Trophoblast cell (in vitro differentiated cells and primary cell): Measurements from ENCODE around the gene MACO1.

ENCODE experiments used
- DNase-seq, 2 donors: peaks; one replicate each; pipeline ENCODE4 v3.0.0-alpha.2; 2016
- H2AFZ ChIP-seq: 2 replicates; pipeline ENCODE4 v1.6.1; 2013; ENCODE audit warnings: low read length, moderate library complexity, mild to moderate bottlenecking; ENCODE audit not compliant: insufficient read depth, poor library complexity
- H2AK5ac ChIP-seq: 2 replicates; pipeline ENCODE4 v1.6.1; 2013; ENCODE audit warnings: mild to moderate bottlenecking, low read length
- H2BK120ac ChIP-seq: 2 replicates; pipeline ENCODE4 v1.6.1; 2013; ENCODE audit warnings: low read length, mild to moderate bottlenecking, moderate library complexity; ENCODE audit not compliant: insufficient read depth, poor library complexity
- H2BK12ac ChIP-seq: 2 replicates; pipeline ENCODE4 v1.6.1; 2013; ENCODE audit warnings: mild to moderate bottlenecking, low read length, moderate library complexity
- H2BK5ac ChIP-seq: 2 replicates; pipeline ENCODE4 v1.6.1; 2013; ENCODE audit warnings: low read length, low read depth, moderate library complexity, mild to moderate bottlenecking; ENCODE audit not compliant: poor library complexity
- H3K14ac ChIP-seq: 2 replicates; pipeline ENCODE4 v1.6.1; 2013; ENCODE audit warnings: mild to moderate bottlenecking, low read length
- H3K18ac ChIP-seq: 2 replicates; pipeline ENCODE4 v1.6.1; 2013; ENCODE audit warnings: mild to moderate bottlenecking, low read length
- H3K23ac ChIP-seq: 2 replicates; pipeline ENCODE4 v1.6.1; 2013; ENCODE audit warnings: low read length
- H3K27ac ChIP-seq: 2 replicates; pipeline ENCODE4 v1.5.1; 2013; ENCODE audit warnings: low read depth, mild to moderate bottlenecking, inconsistent platforms, low read length, moderate library complexity
- H3K27me3 ChIP-seq: 2 replicates; pipeline ENCODE4 v1.6.1; 2013; ENCODE audit warnings: inconsistent platforms, mild to moderate bottlenecking, low read length, moderate library complexity; ENCODE audit not compliant: insufficient read depth
- H3K36me3 ChIP-seq, 2 experiments: 1 replicate in 1 of 2; 2 replicates in 1 of 2; pipeline ENCODE4 v1.6.1; 2013; ENCODE audit warnings: low read length in 2 of 2, mild to moderate bottlenecking in 2 of 2, moderate library complexity in 1 of 2; ENCODE audit not compliant: insufficient read depth in 2 of 2, control insufficient read depth in 1 of 2
- H3K4ac ChIP-seq: 2 replicates; pipeline ENCODE4 v1.6.1; 2013; ENCODE audit warnings: low read depth, mild to moderate bottlenecking, low read length, moderate library complexity
- H3K4me1 ChIP-seq, 2 experiments: 1 replicate in 1 of 2; 2 replicates in 1 of 2; pipeline ENCODE4 v1.6.1; 2013; ENCODE audit warnings: low read length in 2 of 2, mild to moderate bottlenecking in 2 of 2, moderate library complexity in 1 of 2; ENCODE audit not compliant: insufficient read depth in 2 of 2, control insufficient read depth in 1 of 2
- H3K4me2 ChIP-seq: 2 replicates; pipeline ENCODE4 v1.6.1; 2013; ENCODE audit warnings: inconsistent platforms, mild to moderate bottlenecking, low read length, moderate library complexity
- H3K4me3 ChIP-seq: 2 replicates; pipeline ENCODE4 v1.5.1; 2013; ENCODE audit warnings: mild to moderate bottlenecking, low read depth, low read length, inconsistent platforms
- H3K79me1 ChIP-seq: one replicate; pipeline ENCODE4 v1.6.1; 2013; ENCODE audit warnings: low read length
- H3K79me2 ChIP-seq: 2 replicates; pipeline ENCODE4 v1.6.1; 2013; ENCODE audit warnings: low read length, mild to moderate bottlenecking; ENCODE audit not compliant: control insufficient read depth, insufficient read depth, poor library complexity
- H3K9ac ChIP-seq: 2 replicates; pipeline ENCODE4 v1.6.1; 2013; ENCODE audit warnings: mild to moderate bottlenecking, low read length
- H3K9me3 ChIP-seq: 2 replicates; pipeline ENCODE4 v1.6.1; 2013; ENCODE audit warnings: low read depth, mild to moderate bottlenecking, control low read depth, inconsistent platforms, low read length; ENCODE audit not compliant: insufficient read depth
- H4K12ac ChIP-seq: 2 replicates; pipeline ENCODE4 v1.6.1; 2013; ENCODE audit warnings: low read depth, mild to moderate bottlenecking, low read length, moderate library complexity
- H4K8ac ChIP-seq: 2 replicates; pipeline ENCODE4 v1.6.1; 2013; ENCODE audit warnings: low read depth, mild to moderate bottlenecking, low read length, moderate library complexity
- H4K91ac ChIP-seq: one replicate; pipeline ENCODE4 v1.6.1; 2013; ENCODE audit warnings: low read depth, mild to moderate bottlenecking, low read length, moderate library complexity
- WGBS: extraction: QIAGEN DNeasy Blood & Tissue Kit; methylation state at CpG from one replicate; pipeline ENCODE4 v1.1.7; 2013; ENCODE audit warnings: missing lambda C conversion rate; ENCODE audit not compliant: insufficient read length, insufficient coverage; ENCODE audit errors: extremely low coverage; 5-methylcytosine and 5-hydroxymethylcytosine counted together

The MACO1 gene

GRCh38 chr1:25478633-25479032 is 47.9 kb downstream of the MACO1 start:
- H3K4ac ChIP-seq = no peak overlapping the region
- H3K9me3 ChIP-seq = no peaks in the 10 kb centered on the region
- H3K14ac ChIP-seq = no peak overlapping the region

GRCh38 chr1:25481625-25482024 is 50.9 kb downstream of the MACO1 start:
- Histone ChIP-seq H3K36me3 (peaks cover 5 to 10% of the 10 kb centered on the region in 2 experiments), H4K12ac (no peak overlapping the region), H3K79me2 (no peaks in the 10 kb centered on the region), H3K14ac (no peak overlapping the region), H3K18ac (no peak overlapping the region), H3K23ac (no peak overlapping the region), H3K4me2 (no peak overlapping the region), H2BK5ac (no peak overlapping the region), H3K27ac (no peak overlapping the region), H3K9me3 (no peaks in the 10 kb centered on the region), H4K8ac (no peak overlapping the region), H3K9ac (no peak overlapping the region), H2AK5ac (no peak overlapping the region), H3K79me1 (no peaks in the 10 kb centered on the region), H2BK120ac (no peak overlapping the region), H4K91ac (no peak overlapping the region), H3K27me3 (no peaks in the 10 kb centered on the region), H2BK12ac (no peak overlapping the region), H3K4me1 (peaks cover 0 to 4% of the 10 kb centered on the region in 2 experiments), H2AFZ (no peak overlapping the region), H3K4ac (no peak overlapping the region), H3K4me3 (no peak overlapping the region)
- no peak for DNase-seq
- no CpG with 5 or more reads among the region's 5 CpGs for WGBS

More at GRCh38 chr1:25478633-25479032, 47.9 kb downstream of the MACO1 start:
- no peak overlapping the region for H2BK120ac ChIP-seq
- no peak overlapping the region for H3K18ac ChIP-seq
- no peak overlapping the region for H3K9ac ChIP-seq
- no peaks in the 10 kb centered on the region for H3K27me3 ChIP-seq
- no peak overlapping the region for H4K12ac ChIP-seq
- no peak overlapping the region for H2BK5ac ChIP-seq
- H2BK12ac ChIP-seq = no peak overlapping the region
- no peaks in the 10 kb centered on the region for H3K79me1 ChIP-seq
- H3K79me2 ChIP-seq = no peaks in the 10 kb centered on the region
- peaks cover 0 to 3% of the 10 kb centered on the region in 2 experiments for H3K36me3 ChIP-seq
- H3K4me3 ChIP-seq = no peak overlapping the region
- no peak overlapping the region for H3K4me2 ChIP-seq
- peak in 1 of 2 donors; percentile 75 for DNase-seq
- no peak overlapping the region for H2AK5ac ChIP-seq
- no peak overlapping the region for H4K8ac ChIP-seq
- H2AFZ ChIP-seq = no peak overlapping the region
- H4K91ac ChIP-seq = no peak overlapping the region
- no peak overlapping the region for H3K23ac ChIP-seq
- no peak overlapping the region for H3K27ac ChIP-seq
- peaks cover 0 to 4% of the 10 kb centered on the region in 2 experiments for H3K4me1 ChIP-seq

GRCh38 chr1:25482211-25482610 is 51.5 kb downstream of the MACO1 start:
- Histone ChIP-seq H3K23ac (no peak overlapping the region), H3K9me3 (no peaks in the 10 kb centered on the region), H3K4me1 (peaks cover 0 to 4% of the 10 kb centered on the region in 2 experiments), H3K79me1 (no peaks in the 10 kb centered on the region), H3K14ac (no peak overlapping the region), H3K9ac (no peak overlapping the region), H2BK120ac (no peak overlapping the region), H3K79me2 (no peaks in the 10 kb centered on the region), H3K27ac (no peak overlapping the region), H3K27me3 (no peaks in the 10 kb centered on the region), H3K4ac (no peak overlapping the region), H2BK5ac (no peak overlapping the region), H2AK5ac (no peak overlapping the region), H2AFZ (no peak overlapping the region), H4K91ac (peak overlapping the region; percentile 5), H3K4me3 (no peak overlapping the region), H2BK12ac (no peak overlapping the region), H3K4me2 (no peak overlapping the region), H4K8ac (no peak overlapping the region), H3K18ac (no peak overlapping the region), H3K36me3 (peaks cover 5 to 11% of the 10 kb centered on the region in 2 experiments), H4K12ac (no peak overlapping the region)
- WGBS = no CpG with 5 or more reads among the region's 1 CpG
- DNase-seq = no peak

- Histone ChIP-seq H4K12ac (no peak overlapping the region), H3K27ac (no peak overlapping the region), H3K14ac (no peak overlapping the region), H3K4me3 (no peak overlapping the region), H3K18ac (no peak overlapping the region), H2BK12ac (no peak overlapping the region), H4K91ac (no peak overlapping the region), H2AK5ac (no peak overlapping the region), H3K36me3 (peaks cover 10 to 13% of the 10 kb centered on the region in 2 experiments), H3K27me3 (no peaks in the 10 kb centered on the region), H3K4ac (no peak overlapping the region), H3K9me3 (no peaks in the 10 kb centered on the region), H3K4me2 (no peak overlapping the region), H3K79me2 (no peaks in the 10 kb centered on the region), H4K8ac (no peak overlapping the region), H3K9ac (no peak overlapping the region), H2BK5ac (no peak overlapping the region), H3K23ac (no peak overlapping the region), H2BK120ac (no peak overlapping the region), H2AFZ (no peak overlapping the region), H3K79me1 (no peaks in the 10 kb centered on the region), H3K4me1 (no peaks in the 10 kb centered on the region)
- no peak for DNase-seq
- no CpG with 5 or more reads among the region's 10 CpGs for WGBS
Measured at GRCh38 chr1:25484096-25484495, 53.4 kb downstream of the MACO1 start.
